ENCODE data around the gene CARD9.

CARD9 gene

DNA sequence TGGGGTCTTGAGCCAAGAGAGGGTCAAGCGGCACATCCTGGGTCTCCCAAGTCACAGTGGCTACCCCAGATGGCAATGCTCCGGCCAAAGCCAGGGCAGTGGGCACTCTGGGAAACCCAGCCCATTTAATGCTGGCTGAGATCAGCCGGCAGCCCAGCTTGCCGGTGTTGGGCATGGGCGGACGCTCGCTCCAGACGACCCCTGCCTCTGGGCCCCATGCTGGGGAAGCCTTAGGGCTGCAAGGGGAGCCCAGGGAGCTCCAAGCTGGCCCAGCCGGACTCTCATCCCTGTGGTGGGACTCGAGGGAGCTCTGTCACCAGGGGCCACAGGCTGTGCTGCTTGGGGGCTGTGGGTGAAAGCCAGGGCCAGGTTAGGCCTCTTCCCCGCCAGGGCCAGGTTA, 5.9 kb upstream of the CARD9 start:
- no peak for FAIRE-seq

DNA sequence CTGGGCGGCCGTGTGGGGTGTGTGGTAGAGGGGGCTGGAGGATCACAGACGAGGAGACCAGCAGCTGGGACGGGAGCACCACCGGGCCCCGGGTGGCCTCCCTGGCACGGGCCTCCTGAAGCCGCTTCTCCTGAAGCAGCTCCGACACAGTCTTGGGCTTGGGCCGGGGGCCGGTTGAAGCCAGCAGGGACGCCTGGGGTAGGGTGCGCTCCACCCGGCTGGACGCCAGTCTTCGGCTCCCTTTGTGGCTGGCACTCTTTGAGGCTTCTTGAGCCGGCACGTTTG, 5.5 kb upstream of the CARD9 start:
- no peak for FAIRE-seq

DNA sequence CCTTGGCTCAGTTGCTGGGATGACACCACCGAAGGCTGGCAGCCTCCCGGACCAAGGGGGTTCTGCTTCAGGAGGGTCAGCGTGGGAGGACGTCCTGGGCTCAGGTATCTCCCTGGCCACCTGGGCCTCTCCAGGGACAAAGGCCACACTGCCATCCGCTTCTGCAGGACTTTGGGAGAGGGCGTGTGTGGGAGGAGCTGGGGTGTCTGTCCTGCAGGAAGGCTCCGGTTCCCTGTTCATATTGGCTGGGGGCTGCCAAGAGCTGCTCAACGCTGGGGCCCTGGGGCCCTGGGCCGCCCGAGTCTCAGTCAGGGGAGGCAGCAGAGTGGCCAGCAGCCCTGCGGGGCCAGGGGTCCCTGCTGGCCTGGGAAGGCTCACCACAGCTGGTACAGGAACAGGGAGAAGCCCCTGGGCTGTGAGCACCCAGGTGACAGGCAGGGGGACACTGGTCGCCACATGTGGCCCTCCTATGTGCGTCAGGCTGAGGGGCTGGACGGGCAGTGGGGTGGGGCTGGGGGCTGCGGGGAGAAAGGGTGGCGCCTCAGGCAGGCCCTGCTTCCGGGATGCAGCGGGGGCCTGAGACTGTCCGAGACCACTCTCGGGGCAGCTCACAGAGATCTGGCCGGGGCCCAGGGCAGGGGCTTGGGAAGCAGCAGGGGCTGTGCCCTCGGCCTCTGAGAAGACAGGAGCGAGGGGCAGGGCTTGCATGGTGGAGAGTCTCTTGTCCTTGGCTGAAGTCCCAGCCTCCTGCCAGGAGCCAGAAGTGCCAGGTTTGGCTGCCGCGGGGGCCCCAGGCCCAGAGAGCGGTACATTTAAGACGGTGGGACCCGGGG, 4.9 kb upstream of the CARD9 start:
- FAIRE-seq = no peak

DNA sequence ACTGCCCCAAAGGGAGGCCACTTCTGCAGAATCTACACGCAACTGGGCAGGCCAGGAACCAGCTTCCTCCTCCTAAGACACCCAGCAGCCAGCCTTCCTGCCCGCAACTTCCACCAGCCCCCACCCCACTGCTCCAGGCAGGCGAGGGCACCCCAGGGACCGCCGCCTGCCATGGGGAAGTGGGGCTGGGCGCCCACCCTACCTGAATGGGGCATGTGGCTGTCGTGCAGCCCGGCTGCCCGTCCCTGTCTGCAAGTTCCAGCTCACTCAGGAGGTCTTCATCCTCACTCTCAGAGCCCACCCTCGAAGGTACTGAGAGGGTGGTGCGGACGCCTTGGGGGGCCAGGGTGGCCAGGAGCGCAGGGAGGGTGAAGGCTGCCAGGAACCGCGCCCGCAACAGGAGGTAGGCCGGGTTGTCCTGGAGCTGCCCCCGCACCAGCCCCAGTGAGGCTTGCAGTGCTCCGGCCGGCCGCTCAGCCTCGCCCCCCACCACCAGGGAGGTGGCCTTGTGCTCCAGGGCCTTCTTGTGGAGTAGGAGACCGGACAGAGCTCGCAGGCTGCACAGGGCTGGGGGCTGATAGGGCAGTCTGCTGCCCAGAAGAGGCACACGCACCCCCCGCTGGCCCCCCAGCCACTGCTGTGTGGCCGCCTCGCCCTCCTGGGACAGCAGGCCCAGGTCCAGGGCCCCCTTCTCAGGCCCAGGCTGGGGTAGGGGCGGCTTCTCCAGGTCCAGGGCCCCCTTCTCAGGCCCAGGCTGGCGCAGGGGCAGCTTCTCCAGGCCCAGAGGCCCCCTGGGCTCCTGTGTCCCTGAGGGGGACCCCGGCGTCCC, 4.1 kb upstream of the CARD9 start:
- FAIRE-seq = no peak

DNA sequence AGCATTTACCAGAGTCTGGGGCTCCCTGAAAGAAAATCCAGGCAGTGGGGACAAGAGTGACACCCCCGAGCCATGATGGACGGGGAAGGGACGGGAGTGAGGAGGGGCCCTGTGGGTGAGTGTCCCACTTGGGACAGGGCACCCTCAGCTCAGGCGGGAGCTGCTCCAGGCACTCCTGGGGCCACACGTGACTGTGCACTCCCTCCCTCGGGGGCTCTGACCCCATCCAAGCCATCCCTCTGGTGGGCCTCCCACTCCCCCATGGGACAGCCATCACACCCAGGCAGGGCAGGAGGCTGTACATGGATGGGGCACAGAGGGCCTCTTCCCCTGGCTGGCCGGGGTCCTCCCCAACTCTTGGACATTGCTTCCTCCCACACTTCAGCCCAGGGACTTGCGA, 3.0 kb upstream of the CARD9 start:
- no peak for FAIRE-seq

DNA sequence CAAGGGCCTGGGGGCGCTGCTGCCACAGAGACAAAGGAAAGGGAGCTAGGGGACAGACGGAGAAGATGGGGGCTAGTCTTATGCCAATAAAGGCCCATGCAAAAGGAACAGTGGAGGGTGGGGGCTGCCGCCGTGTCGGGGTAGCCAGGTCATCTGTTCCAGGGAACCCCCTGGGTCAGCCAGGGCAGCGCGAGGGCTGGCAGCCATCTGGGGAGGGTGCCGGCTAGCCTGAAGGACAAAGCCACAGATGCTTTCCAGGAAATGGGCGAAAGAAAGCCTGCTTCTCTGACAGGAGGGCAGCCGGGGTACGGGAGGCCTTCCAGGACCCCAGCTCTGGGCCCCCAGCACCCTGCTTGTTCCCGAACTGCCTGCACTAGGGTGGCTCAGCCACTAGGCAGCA, 1.6 kb upstream of the CARD9 start:
- no peak for FAIRE-seq

DNA sequence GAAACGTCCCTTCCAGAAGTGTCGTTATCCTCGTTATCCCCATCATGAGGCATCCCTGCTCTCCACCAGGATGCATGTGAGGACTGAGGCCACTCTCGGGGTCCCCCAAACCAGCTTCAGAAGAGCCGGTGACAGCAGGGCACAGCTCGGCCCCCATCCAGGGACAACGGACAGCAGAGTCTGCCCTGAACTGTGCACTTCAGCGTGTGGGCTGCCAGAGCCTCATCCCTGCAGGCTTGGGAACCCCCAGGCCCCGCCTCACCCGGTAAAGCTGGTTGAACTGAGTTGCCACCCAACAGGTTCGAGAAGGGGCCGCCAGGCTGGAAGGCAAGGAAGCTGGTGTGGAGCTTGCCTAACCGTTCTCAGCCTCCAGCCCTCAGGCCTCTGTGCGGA, 710 bp upstream of the CARD9 start:
- no peak for FAIRE-seq

DNA sequence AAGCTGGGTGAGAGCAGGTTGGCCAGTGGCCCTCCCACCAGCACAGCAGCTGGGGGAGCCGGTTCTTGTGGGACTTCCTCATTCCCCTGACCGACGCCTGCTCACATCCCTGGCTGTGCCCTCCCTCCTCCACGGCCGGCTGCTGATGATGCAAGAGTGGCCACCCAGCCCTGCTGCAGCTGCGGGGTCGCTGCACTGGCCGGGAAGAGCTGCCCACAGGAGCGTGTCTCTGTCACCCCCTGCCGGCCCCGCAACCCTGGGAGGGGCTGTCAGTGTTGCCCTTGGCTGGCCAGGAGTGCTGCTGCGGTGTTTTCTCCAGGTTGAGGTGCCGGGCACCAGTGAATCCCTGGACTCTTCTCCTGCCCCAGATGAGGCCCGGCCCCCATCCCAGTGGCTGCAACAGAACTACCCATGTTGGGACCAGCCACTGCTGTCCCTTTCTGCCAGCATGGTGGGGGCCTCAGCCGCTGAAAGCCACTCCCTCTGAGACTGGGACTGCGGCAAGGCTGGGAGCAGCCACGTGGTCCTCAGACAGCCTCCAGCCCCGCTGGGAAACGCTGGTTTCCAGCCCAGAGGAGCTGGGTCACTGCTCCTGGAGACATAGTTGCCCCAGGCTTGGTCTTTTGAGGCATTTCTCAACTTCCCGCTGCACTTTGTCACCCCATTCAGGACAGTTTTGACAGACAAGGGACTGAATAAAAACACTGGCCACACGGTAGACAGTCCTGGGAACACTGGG, 739 bp downstream of the CARD9 start:
- FAIRE-seq = no peak

DNA sequence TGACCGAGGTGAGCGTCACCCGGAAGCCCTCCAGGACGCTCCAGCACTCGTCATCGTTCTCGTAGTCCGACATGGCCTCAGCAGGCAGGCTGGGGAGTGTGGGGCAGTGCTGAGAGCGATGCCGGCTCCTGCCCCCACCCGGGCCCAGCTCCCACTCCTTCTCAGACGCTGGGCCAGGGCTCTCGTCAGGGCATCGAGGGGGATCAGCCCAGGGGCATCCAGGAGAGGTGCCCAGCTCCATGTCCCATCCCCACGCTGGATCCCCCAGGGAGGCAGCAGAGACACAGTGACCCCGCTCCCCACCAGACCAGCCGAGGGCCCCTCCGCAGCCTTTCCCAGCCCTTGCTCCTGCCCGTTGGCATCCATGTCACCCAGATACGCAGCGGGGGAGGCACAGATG, 1.5 kb downstream of the CARD9 start:
- no peak for FAIRE-seq

DNA sequence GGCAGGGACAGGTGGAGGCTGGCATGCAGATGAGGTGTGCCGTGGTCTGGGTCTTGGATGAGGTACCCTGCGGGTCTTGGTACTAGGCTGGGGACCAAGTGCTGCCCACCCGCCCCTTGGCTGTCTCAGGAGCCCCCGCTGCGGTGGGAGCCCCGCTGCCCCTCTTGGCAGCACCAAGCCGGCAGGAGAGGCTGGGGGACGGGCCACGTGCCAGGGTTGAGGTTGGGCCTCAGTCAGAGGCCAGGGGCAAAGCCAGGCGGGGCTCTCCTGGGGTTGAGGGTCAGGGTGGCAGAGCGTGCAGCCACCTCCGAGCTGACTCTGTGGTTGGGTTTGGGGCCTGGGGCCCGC, 2.0 kb downstream of the CARD9 start:
- no peak for FAIRE-seq

DNA sequence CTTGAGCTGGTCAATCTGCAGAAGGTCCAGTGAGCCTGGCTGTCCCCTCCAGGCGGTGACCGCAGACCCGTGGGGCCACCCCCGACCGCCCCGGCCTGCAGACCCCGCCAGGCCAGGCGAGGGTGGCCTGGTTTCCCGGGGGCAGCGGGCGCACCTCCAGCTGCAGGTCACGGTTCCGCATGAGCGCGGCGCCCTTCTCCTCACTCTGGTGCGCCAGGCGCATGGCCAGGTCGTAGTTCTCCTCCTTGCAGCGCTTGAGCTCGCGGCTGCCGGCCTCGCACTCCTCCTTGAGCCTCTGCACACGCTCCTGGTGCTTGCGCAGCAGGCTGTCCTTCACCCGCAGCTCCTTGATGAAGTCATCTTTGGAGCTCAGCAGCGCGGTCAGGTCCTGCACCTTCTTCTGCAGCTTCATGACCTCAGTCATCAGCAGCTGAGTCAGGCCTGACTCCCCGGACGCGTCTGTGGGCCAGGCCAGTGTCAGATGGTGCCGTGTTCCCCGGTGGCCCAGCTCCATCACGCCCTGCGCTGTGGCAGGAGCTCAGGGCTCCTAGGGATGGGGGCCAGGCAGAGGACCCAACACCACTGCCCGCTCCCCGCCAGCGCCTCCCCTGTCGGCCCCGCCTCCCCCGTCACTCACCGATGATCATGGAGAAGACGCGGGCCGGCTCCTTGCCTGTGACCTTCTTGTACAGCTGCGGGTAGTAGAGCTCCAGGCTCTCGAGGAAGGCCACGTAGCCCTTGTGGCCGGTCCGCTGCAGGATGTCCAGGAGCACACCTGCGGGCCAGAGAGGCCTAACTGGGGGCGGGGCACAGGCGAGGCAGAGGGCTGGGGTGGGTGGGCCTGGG, 2.6 kb downstream of the CARD9 start:
- no peak for FAIRE-seq

DNA sequence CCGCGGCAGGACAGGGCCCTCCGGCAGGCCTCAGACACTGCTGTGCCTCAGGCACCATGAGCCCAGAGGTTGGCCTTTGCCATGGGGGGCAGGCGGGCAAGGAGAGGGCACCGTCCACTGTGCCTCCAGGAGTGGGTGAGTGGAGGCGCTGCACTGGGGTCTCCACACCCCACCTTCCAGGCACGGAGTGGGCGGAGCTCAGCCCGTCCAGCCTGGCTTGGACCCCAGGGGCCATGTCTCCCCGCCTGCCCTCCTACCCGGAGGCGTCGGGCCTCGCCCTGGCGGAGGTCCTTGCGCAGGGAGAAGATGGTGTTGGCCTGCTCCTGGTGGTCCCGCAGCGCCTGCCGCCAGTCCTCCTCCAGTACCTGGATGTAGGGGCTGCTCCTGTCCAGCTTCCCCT, 3.4 kb downstream of the CARD9 start:
- FAIRE-seq = no peak

DNA sequence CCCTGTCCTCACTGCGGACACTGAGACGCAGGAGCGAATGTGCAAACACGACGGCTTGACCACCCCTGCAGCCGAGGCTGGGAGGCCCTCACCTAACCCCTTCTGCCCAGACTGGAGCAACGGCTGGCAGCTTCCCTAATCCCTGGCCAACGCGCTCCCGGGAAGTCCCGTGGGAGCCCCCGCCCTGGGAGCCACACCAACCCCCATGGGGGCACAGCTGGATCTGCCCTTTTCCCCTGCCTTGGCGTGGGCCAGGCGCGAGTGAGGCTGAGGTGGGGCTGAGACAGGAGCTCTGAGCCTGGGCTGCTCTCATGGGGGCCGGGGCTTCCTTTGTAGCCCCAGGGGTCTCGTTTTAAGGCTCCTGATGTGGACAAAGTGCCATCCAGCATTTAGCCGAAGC, 5.3 kb downstream of the CARD9 start:
- FAIRE-seq = no peak

DNA sequence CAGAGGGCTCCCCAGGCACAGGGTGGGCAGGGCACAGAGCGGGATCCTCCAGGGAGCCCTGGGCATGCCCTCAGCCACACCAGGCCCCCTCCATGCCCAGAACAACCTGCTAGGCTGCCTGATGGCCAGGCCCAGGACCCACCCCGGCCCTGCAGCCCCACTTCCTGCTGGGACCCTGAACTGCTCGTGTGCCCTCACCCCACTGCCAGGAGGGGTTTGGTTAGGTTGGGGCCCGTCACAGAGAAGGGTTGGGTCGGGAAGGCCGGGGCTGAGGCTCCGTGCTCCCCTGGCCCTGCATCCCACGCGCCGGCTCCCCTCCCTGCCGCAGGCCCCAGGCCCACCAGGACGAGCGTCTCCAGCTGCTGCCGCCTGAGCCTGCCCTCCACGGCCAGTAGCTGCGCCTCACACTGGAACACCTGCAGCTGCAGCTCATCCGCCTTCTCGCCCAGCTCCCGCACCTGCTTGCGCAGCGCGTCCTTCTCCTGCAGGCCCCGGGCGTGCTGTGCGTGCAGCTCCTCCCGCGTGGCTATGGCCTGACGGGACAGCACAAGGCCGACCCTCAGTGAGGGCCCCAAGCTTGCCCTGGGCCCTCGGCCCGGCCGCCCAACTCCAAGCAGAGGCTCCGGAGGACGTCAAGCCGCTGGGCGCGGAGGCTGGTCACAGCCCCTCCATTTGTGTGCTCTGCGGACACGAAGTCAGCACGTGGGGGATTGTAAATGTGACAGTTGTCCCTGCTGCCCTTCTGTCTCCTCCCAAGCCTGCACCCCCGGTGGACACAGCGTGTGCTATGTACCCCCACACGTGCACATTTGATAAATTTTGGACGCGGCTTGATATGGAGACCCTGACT, 5.9 kb downstream of the CARD9 start:
- FAIRE-seq = no peak

DNA sequence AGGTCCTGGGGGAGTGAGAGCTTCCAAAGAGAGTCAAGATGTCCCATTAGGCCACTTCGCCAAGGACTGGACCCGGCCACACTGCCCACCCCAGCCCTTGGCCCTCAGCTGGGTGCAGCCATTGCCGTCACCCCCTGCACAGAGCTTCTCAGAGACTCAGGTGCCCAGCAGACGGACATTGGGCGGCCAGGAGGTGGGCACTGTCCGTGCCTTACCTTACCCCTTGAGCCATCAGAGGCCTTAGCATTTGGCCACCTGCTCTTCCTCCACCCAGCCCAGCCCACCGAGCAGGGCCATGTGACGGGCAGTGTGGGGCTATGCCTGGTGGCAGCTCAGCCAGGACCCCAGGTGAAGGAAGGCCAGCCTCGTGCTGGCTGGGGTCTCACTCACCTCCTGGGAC, 6.6 kb downstream of the CARD9 start:
- no peak for FAIRE-seq

DNA sequence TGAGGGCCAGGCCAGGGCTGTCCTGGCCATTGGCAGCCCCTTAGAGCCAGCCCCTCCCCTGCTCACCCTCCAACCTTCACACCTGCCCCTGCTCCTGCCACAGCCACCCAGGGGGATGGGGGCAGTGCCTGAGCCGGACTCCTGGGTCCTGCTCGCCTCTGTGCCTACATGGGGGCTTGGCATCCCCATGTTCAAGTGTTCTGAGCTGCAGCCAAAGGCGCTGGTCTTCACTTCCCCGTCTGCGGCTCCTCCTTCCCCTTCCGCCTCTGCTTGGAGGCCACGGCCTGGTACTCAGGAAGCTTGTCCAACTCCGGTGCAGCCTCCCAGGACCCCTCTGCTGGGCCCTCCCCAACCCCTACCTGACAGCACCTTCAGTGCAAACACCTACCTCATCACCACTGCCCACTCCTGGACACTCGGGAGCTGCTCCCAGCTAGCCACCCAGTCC, 7.7 kb downstream of the CARD9 start:
- FAIRE-seq = no peak

DNA sequence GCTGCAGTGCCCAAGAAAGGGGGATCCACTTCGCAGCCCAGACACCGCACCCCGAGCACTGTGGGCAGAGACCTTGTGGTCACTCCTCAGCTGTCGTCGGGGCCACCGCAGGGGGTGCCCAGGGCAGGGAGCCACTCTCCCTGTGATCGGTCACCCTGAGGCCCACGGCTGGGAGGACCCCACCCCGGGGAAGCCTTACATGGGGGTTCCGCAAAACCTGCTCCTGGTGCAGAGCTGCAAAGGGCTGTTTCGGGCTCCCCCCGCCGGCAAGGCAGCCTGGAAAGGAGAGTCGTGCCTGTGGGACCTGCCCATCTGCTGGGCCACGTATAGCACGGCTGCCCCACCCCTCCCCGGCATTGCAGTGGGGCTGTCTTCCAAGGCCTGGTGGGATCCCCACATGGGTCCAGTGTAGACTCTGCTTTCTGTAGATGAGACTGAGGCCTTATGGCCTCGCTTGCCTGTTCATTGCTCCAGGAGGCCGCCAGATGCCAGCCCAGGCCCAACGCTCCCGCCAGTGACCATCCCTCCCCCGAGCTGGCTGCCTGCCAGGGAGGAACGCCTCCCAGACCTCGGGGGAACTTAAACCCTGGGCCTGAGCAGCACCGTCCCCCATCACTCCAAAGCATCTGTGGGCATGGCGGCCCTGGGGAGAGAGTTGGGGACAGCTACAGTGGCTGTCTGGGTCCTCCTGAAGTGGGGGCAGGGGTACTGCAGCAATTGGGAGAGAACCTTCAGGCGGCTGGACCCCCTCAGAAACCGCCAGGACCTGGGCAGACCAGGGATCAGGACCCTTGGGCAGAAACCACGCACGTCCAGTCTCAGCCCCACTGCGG, 8.3 kb downstream of the CARD9 start:
- FAIRE-seq = no peak

DNA sequence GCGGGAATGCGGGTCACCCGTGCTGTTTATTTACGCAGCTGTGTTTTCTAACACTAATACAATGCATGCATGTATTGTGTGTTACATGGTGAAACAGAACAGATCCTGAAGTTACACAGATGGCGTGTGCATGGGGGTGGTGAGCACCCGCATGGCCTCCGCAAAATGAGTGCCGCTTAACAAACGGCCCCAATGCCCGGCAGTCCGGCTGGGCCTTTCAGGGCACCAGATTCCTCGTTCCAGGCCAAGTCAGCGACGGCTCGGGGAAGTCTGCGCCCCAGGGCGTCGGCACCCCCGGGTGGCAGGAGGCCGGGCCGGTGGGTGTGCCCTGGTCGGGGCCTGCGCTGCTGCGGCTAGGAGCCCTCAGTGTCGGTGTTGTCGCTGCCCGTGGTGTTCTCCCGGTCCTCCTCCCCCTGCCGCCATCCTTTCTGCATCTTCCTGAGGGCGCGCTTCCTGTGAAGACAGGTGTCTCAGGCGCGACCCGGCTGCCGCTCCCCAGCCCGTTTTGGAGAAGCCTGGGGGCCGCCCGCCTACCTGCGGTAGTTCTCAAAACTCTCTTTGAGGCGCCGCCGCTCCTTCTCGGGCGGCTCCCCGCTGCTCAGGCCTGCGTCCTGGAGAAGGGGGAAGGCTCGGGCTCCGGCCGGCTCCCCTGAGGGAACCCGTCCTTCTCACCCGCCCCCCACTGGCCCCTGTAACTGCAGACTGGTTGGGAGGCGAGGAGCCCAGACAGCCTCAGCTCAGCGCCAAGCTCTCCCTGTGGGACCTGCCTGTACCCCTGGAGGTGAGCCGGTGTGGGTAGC, 9.3 kb downstream of the CARD9 start:
- no peak for FAIRE-seq

DNA sequence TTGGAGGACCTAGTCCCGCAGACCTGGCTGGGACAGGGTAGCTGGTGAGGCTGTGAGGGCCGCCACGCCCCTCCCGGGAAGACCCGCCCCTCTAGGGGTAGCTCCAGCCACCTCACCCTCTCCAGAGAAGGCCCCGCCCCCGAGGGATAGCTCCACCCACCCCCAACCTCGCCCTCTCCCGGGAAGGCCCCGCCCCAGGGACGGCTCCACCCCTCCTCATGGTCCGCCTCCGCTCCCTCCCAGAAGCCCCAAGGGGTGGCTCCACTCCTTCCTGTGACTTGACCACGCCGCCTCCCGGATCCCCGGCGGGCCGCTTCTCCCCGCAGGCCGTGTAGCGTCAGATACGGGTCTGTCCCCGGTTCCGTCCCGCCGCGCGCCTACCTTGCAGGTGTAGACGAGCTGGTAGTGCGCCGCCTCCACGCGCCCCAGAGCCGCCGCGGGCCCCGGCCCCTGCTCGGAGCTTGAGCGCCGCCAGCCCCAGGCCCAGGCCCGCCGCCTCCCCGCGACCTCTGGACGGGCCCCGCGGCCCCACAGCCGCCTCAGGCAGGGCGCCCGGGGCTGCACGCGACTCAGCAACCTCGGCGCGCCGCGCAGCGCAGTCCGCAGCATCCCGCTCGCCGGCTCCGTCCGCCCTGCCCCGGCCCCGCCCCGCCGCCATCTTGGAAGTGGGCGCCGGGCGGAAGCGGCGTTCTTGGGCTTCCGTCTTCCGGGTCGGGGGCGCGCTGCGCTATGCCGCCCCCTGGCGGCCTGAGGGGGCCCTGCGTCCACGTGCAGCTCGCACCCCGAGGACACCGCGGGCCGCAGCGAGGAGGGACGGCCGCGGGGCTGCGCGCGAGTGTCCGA, 10.1 kb downstream of the CARD9 start, which contains the start of gene DNLZ:
TSS of gene DNLZ (minus strand) at position 639 of the 843 bp plus-strand sequence. CDS start at position 609, 30 bp downstream.
- no peak for FAIRE-seq
